ENCODE data around the gene PTDSS2. TPM values are rescaled to one million over a fixed set of nuclear protein-coding genes. Genes with fewer than 3 reads are reported as not detected.

Gene PTDSS2
- total RNA-seq, 1 experiment from 2014 or later: 49.5 TPM

GRCh38 chr11:498297-499181 lies 48.5 kb downstream of the PTDSS2 start:
- CTCF ChIA-PET: interaction anchor here (1.3 kb wide), 1 partner anchor 8 kb away, joined by 3 read pairs; the partner anchor contains the start of gene RNH1
- TF ChIP-seq PREB (CRISPR knock-in tag; IDR thresholded peaks at IDR 0.05; ENCODE audit: borderline replicate concordance) (no peak), ZNF423 (CRISPR knock-in tag; IDR thresholded peaks at IDR 0.05) (no peak), JAZF1 (CRISPR knock-in tag; IDR thresholded peaks at IDR 0.05) (no peak), GRHL2 (CRISPR knock-in tag; IDR thresholded peaks at IDR 0.05; ENCODE audit: insufficient replicate concordance, severe bottlenecking) (no peak), ZBTB21 (CRISPR knock-in tag; IDR thresholded peaks at IDR 0.05; ENCODE audit: borderline replicate concordance) (no peak), MXD4 (CRISPR knock-in tag; IDR thresholded peaks at IDR 0.05; ENCODE audit: borderline replicate concordance) (no peak), IRF2 (CRISPR knock-in tag; IDR thresholded peaks at IDR 0.05; ENCODE audit: borderline replicate concordance, low read depth) (no peak), ZBTB43 (CRISPR knock-in tag; IDR thresholded peaks at IDR 0.05) (no peak), CDX4 (CRISPR knock-in tag; IDR thresholded peaks at IDR 0.05; ENCODE audit: borderline replicate concordance) (no peak), NFE2L1 (CRISPR knock-in tag; IDR thresholded peaks at IDR 0.05) (no peak), ETV6 (CRISPR knock-in tag; IDR thresholded peaks at IDR 0.05) (no peak), IRF1 (CRISPR knock-in tag; IDR thresholded peaks at IDR 0.05) (no peak)

GRCh38 chr11:499201-500076 lies 49.4 kb downstream of the PTDSS2 start:
- ChIA-PET CTCF (interaction anchor here (1.3 kb wide), 1 partner anchor 7 kb away, joined by 3 read pairs; the partner anchor contains the start of gene RNH1), POLR2A (no interaction called here)
- Mint-ChIP-seq H3K27me3 (ENCODE audit: low read depth) (peaks cover 2% of the 10 kb centered on the region; the same call in 1 of the 2 replicates), H3K27ac (no peak overlapping the region), H3K4me1 (no peaks in the 10 kb centered on the region), H3K9me3 (peaks cover 14% of the 10 kb centered on the region), H3K36me3 (peaks cover 53% of the 10 kb centered on the region), H3K4me3 (no peak overlapping the region)
- no peak for ATAC-seq
- DNase-seq (ENCODE audit: low spot score): no peak
- no peak for TF ChIP-seq SMAD4 (CRISPR knock-in tag; IDR thresholded peaks at IDR 0.05)
- no peak for TF ChIP-seq GABPB1 (CRISPR knock-in tag; IDR thresholded peaks at IDR 0.05)
- TF ChIP-seq PRRX2 (CRISPR knock-in tag; IDR thresholded peaks at IDR 0.05): no peak
- TF ChIP-seq USF2 (CRISPR knock-in tag; IDR thresholded peaks at IDR 0.05): no peak
- TF ChIP-seq RORB (CRISPR knock-in tag; IDR thresholded peaks at IDR 0.05): no peak
- no peak for TF ChIP-seq IRF1 (CRISPR knock-in tag; IDR thresholded peaks at IDR 0.05)
- TF ChIP-seq ZMAT4 (CRISPR knock-in tag; IDR thresholded peaks at IDR 0.05): no peak
- no peak for TF ChIP-seq ZNF281 (CRISPR knock-in tag; IDR thresholded peaks at IDR 0.05)
- TF ChIP-seq CREB1 (CRISPR knock-in tag; IDR thresholded peaks at IDR 0.05): no peak
- no peak for TF ChIP-seq HMGXB4 (CRISPR knock-in tag; IDR thresholded peaks at IDR 0.05)

More at GRCh38 chr11:498297-499181, 48.5 kb downstream of the PTDSS2 start:
- DNase-seq (ENCODE audit: low spot score): no peak
- POLR2A ChIA-PET: no interaction called here
- no peak overlapping the region; the same call in 1 of the 2 replicates for H3K27ac Mint-ChIP-seq
- no peaks in the 10 kb centered on the region for H3K4me1 Mint-ChIP-seq
- H3K27me3 Mint-ChIP-seq (ENCODE audit: low read depth): peaks cover 2% of the 10 kb centered on the region; the same call in 1 of the 2 replicates
- ATAC-seq: no peak
- peaks cover 14% of the 10 kb centered on the region for H3K9me3 Mint-ChIP-seq
- no peak overlapping the region for H3K4me3 Mint-ChIP-seq
- peaks cover 56% of the 10 kb centered on the region for H3K36me3 Mint-ChIP-seq
